A549 (cell line): ENCODE results near the gene ADAMTS12.

Source experiments
- BHLHE40 ChIP-seq: IDR thresholded peaks from 2 replicates; pipeline ENCODE4 v1.6.1; 2012; ENCODE audit warnings: low read depth, low read length, inconsistent platforms
- CTCF ChIP-seq: fragments of >200 bp; sonication (Bioruptor Twin); formaldehyde crosslinking; IDR thresholded peaks from 3 replicates; pipeline ENCODE4 v1.5.1; 2016
- EHMT2 ChIP-seq: fragments of 200-600 bp; sonication (generic); IDR thresholded peaks from 2 replicates; pipeline ENCODE4 v1.6.1; 2016; ENCODE audit warnings: antibody characterized with exemption, low read depth, mild to moderate bottlenecking, moderate library complexity
- HMGXB4 ChIP-seq: fragments of 250-450 bp; sonication (Bioruptor Pico); IDR thresholded peaks from 2 replicates; pipeline ENCODE4 v1.5.0; 2021; ENCODE audit warnings: mild to moderate bottlenecking, moderate library complexity, borderline replicate concordance
- JUN ChIP-seq, 2 experiments: fragments of >200 bp; sonication (Bioruptor Twin); formaldehyde crosslinking; IDR thresholded peaks; 2 replicates in 1 of 2; 3 replicates in 1 of 2; pipeline ENCODE4 v1.6.1; 2016 to 2017
- POLR2A ChIP-seq: IDR thresholded peaks from 2 replicates; pipeline ENCODE4 v1.6.1; 2012; ENCODE audit warnings: mild to moderate bottlenecking, low read length

- TF ChIP-seq BHLHE40 (no peak), CTCF (no peak), POLR2A (no peak), JUN (IDR thresholded peaks at IDR 0.05) (no peak), EHMT2 (no peak), HMGXB4 (CRISPR knock-in tag) (no peak)
Observed at GRCh38 chr5:33855396-33855795, 36.4 kb downstream of the ADAMTS12 start.
